CD4-positive, alpha-beta T cell treated with Interleukin-10 for 1 hour (primary cell): ENCODE data around the gene GPR160.
A peak's percentile ranks its signal among the peaks of the same experiment; 100 is the strongest.

Experiments
- DNase-seq: peaks from one replicate; pipeline ENCODE4 v3.0.0-alpha.2; 2020

GPR160 gene

DNA sequence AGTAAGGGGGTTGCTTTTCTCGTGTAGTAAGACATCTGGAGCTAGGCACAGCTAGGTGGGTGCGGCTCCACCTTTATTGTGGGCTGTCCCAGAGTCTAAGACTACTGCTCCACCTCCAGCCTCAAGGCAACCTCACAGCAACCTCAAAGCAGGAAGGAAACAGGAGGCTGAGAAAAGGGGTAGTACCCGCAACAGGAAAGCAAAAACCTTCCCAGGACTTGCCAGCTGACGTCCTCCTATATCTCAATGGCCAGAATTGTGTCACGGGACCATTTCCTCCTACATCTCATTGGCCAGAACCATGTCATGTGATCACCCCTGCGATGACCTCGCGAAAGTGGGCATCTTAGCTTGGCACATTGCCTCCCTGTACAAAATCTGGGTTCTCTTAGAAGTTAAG lies 4.3 kb upstream of the GPR160 start:
- peak; percentile 73 for DNase-seq

DNA sequence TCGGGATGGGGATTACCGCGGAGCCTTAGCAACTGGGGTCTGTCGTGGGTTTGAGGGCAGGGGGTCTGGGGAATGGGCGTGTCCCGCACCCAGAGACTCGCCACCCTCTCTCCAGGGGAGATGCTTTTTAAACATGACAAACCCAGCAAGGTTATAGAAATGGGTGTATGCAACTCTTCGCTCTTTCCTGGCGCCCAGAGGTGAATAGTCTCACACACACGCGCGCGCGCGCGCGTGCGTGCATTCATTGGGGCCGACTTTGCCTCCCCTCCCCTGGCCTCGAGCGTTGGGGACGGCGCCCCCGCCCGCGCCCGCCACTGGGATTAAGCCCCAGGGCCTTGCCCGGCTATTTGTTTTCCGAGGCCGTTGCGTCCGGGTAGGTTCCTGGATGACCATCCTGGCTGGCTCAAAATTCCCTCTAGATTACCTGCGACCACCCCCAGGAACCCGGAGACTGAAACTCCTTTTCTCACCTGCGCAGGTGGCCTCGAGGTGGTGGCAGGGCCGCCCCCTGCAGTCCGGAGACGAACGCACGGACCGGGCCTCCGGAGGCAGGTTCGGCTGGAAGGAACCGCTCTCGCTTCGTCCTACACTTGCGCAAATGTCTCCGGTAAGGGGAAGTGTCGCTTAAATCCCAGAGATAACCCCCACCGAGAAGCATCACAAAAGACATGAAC lies 777 bp downstream of the GPR160 start:
- peak; percentile 34 for DNase-seq

DNA sequence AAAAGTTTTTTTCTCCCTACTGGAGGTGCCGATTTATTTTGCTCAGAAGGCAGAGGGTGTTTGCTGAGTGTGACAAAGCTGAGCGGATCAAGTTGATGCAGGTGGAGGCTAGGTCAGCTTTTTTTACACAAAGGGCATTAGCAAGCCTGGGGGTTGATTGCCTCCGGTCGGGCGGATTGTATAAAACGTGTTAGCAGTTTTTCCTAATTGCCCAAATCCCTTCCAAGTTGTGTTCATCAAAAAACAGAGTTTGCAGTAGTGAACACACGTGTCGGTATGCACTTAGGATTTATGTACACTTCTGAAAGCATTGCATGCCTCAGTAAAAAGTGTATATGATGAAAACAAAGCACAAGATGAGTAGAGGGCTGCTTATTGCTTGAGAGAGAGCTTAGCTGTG lies 2.6 kb downstream of the GPR160 start:
- no peak for DNase-seq

DNA sequence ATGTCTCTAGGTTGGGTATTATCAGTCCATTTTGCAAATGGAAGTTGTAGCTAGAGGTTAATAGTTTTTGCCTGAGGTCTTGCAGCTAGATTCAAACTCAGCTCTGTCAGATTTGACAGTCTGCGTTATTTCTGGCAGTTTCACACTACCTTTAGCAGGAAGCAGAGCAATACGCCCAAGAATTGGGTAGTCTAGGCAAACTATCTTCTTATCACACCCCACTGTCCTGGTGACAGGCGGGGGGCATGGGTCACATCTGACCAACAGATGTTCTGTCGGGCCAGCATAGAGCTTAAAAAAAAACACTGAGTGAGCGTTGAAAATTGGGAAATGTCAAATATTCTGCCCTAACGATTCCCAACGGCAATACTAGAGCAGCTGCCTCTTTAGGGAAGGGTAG lies 5.7 kb downstream of the GPR160 start:
- no peak for DNase-seq

DNA sequence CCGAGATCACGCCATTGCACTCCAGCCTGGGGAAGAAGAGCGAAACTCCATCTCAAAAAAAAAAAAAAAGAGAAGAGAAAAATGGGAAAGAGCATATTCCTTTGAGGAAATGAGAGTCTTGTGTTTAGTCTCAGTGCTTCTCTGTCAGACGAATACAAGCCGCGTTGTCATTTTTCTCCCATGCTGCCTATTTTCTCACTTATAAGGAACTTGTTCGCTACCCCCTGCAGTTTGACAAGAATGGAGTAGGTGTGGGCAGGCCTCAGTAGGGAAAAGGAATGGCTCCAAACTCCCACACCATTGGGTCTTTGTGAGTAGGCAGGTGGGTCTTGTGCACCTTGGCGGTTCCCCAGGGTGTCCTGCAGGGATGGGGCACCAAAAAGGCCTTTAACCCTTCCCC lies 6.5 kb downstream of the GPR160 start:
- DNase-seq, result no peak

DNA sequence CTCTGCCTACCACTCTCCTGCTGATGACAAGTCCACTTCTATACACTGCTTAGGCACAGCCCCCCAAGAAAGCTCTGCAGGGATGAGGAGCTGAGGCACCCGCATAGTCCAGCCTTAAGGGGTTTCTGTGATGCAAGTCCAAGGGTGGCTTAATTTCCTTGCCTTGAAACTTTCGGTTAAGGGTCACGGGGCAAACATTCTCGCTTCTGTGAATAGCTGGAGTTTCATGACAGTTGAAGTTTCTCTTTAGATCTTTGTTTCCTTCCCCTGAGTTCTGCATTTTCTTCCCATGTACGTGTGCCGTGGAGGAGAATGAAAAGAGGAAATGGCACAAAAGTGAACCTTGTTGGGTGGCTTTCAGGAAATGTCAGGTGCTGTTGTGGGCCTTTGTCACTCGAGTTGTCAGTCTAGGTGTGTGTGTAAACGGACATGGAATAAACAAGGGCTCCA lies 7.0 kb downstream of the GPR160 start:
- DNase-seq, result peak; percentile 5

DNA sequence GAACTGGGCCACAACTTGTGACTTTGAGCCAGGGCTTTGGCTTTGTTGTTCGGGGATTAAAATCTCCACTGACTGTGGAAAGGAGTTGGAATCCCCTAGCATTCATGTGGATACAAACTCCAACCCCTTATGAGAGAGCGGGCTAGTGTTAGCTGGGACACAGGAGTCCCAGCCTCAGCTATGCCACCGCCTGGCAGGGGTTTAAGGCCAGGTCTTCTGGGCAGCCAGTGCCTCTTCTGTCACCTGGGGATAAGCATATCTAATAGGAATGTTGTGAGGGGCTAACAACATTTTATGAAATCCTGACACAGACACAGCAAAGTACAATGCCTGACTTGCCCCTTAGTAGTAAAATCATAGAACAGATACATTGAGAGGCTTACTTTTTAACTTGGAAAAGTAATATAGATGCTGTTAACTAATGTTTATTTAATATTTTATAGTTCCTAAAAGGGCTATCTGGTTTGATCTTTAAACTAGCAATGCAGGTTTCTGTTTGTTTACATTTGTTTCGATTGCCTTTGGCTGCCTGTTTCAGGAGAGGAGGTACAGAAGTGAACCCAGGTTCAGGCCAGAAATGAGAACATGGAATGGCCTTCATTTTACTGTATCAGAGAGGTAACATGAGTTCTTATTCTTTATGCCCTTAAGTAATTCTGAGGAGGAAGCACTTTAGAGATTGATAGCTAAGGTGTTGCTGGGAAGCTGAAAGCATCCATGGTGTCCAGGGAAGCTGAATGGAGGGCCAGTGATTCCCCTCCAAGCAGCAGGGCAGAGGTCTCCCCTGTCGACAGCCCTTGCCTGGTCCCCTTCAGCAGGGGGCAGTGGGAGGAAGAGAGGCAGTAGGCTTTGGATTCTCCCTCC lies 8.7 kb downstream of the GPR160 start:
- DNase-seq, result no peak

DNA sequence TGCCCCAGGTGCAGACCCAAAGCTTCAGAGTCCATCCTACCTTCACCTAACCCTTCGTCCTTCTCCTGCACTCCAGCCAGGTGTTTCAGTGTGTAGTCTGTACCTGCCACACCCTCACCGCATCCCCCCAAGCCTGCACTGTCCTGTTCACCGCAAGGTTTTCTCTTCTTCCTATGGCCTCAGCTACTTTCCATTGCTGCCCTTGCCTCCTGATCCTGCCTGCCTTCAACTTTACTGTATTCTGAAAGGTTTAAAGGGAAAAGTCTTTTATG lies 9.3 kb downstream of the GPR160 start:
- DNase-seq, result no peak

DNA sequence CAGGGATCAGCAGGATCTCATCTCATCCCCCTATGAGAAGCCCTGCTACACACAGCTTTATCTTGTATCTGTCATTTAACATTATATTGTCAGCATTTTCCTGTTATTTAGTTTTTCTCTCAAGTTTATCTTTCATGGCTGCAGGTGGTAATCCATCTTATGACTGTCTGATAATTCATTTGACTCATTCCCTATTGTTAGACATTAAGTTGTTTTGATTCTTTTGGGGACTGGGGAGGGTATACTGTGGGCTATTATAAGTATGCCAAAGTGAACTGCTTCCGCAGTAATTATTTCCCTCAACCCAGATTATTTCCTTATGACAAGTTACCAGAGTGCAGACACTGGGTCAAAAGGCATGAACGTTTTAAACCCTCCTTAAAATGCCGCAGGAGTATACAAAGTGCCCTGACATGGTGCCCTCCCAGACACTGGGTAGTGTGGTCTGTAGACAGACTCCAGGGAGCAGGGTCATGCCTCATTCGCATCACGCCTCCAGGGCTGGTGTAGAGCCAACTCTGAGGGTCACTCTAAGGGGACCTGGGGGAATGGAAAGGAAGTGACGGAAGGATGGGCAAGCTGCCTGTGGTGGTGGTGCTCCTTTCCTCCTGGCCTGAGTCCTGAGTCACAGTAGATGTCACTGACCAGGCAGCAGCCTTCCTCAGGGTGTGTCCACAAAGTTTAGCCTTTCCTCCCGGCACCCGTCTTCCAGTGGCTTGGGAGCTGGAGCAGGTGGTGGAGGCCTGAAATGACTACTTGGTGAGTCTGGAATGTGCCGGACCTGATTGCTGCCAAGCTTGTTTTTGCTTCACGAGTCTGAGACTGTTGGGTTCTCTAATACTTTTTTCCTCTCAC lies 11.6 kb downstream of the GPR160 start:
- DNase-seq, result no peak

DNA sequence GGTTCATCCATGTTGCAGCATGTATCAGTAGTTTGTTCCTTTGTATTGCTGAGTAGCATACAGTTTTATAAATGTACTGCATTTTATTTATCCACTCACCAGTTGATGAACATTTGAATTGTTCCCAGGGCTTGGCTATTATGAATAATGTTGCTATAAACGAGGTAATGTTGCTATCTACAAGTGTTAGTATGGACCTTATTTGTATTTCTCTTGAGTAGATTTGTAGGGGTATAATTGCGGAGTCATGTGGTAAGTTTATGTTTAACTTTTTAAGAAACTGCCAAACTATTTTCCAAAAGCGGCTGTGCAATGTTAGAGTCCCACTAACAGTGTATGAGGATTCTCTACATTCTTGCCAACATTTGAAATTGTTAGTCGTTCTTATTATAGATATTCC lies 13.0 kb downstream of the GPR160 start:
- DNase-seq, result no peak

DNA sequence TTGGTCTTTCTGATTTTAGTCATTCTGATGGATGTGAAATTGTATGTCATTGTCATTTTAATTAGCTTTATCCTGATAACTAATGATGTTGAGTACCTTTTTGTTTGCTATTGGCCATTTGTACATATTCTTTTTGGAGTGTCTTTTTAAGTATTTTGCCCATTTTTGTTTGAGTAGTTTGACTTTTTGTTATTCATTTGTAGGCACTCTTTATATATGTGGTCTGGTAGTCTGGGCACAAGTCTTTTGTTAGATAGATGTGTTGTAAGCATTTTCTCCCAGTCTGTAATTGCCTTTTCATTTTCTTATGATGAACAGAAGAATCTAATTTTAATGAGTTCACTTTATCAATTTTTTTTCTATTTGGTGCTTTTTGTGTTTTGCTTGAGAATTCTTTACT lies 14.6 kb downstream of the GPR160 start:
- DNase-seq, result no peak

DNA sequence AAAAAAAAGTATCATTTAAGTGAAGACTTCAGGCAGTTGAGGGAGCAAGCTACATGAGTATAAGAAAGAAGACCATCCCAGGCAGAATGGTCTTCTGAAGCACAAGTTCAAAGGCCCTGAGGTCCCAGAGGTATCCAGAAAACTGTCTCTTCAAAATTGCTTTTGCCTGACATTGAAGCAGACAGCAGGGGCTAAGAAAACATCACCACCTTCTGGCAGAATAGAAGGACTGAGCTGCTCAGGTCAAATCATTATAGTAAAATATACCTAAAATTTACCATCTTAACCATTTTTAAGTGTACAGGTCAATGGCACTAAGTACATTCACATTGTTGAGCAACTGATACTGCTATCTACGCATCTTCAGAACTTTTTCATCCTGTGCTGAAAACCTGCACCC lies 16.4 kb downstream of the GPR160 start:
- DNase-seq, result peak; percentile 29

DNA sequence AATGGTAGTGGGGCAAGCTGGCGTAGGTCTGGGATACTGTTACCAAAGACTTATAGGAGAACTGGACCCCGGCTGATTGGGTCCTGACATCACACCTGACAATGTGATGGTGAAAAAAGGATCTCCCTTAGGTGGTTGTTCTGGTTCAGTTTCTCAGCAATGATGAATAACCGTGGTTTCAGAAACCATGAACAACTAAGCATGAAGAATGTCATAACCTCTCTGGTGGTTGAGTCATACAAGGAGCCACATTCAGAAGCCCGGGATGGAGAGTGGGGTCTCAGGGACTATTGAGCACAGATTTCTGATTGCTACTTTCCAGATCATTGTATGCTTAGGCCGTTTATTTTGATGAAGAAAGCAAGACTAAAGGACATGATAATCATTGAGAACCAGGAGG lies 17.4 kb downstream of the GPR160 start:
- no peak for DNase-seq

DNA sequence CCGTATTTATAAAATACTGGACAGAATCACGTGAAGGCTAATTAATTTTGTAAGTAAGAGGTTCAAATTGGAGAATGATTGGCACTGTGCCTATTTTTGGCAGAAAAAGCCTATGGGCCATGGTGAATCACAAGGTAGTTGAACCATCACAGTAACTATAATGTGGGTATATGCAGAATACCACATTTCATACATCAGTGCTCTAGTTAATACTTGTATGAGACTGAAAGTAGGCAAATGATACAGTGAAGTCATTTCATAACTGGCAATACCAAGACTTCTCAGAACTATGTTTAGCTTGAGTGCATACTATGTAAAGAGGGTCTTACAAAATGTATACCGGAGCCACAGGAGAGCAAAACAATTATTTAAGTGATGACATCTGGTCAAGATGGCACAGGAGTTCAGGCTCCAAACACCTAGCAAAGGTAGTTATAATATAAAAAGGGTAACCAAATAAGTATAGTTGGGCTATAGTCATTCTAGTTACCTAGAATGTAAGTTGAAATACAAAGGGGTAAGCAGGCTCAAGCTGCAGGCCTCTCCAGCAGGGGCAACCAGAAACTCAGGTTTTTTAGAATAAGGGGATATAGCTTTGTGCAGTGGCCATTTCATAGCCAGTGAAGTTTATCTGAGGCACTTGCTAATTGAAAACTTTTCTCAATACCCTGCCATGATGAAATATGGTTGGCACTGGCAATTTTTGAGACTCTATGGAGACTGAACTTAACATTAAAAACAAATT lies 19.1 kb downstream of the GPR160 start:
- DNase-seq, result no peak

DNA sequence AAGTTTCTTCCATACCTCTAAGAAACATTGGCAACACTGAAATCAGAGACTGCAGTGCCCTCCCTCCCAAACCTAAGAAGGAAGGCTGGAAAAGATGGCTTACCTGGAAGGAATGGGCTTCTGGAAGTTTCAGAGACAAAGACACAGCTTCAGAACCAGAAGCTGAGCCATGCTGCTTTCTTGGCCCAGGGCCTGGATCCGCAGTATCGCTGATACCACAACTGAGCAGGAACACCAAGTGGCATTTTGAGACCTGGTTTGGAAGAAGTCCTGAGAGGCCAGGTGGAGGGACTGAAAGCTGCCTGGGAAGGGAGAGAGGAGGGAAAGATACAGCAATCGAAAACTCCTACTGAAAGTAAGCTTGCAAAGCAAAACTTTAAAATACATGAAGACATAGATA lies 19.8 kb downstream of the GPR160 start:
- DNase-seq, result no peak

DNA sequence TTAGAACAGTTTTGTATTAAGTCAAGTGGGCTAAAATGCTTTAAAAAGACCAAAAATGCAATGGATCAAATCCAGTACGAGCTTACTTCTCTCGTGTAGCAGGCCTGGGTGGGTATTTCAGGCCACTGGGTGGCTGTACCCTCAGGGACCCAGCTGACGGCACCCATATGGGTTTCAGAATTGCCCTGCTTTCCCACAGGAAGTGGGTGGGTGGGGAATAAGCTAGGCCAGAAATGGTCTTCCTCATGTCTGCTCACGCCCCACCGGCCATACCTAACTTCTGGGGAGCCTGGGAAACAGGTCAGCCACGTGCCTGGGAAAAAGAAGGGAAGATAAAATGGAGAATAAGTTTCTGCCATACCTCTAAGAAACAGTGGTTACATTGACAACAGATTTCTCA lies 20.3 kb downstream of the GPR160 start:
- no peak for DNase-seq

DNA sequence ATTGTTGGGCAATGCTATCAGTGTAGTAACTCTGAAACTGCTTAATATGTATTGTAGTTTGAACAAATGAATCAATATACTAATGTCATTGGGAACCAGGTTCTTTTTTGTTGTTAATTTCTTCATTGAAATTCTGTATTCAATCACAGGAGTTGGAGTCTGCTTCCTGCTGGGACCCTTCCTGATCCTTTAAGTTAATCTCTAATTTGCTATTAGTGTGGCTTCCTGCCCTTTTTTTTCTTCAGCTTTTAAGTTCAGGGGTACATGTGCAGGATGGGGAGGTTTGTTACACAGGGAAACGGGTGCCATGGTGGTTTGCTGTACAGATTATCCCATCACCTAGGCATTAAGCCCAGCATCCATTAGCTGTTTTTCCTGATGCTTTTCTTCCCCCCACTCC lies 21.7 kb downstream of the GPR160 start:
- no peak for DNase-seq

DNA sequence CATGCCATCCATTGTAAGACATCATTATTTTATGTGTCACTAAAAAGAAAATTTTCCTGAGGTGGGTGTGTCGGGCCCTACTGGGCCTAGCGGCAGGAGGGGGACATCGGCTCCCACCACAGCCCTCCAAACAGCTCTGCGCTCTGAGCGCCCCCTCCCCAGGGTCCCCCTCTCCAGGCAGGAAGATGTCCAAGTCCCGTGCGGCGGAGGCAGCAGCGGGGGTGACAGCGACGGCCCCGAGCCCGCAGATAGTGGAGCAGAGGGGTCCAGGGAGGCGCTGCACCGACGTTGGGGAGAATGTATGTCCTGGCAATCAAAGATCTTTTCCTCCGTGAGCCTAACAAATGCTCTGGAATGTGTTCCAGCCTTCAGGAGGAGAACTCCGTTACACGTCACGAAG lies 24.3 kb downstream of the GPR160 start:
- DNase-seq, result no peak

DNA sequence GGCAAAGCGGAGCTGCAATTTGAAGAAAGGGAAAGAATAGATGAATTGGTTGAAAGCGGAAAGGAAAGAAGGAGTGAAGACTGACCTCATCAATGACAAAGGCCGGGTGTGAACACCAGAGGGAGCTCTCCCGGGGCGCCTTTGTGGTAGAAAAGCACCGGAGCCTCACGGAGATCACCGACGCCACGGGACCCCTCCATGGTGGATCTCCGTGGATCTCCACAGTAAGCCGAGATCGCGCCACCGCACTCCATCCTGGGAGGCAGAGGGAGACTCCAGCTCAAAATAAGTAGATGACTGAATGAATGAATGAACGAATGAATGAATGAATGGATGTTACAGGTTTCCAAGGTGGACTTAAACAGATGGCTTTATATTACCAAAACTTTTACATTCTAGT lies 25.0 kb downstream of the GPR160 start:
- no peak for DNase-seq

DNA sequence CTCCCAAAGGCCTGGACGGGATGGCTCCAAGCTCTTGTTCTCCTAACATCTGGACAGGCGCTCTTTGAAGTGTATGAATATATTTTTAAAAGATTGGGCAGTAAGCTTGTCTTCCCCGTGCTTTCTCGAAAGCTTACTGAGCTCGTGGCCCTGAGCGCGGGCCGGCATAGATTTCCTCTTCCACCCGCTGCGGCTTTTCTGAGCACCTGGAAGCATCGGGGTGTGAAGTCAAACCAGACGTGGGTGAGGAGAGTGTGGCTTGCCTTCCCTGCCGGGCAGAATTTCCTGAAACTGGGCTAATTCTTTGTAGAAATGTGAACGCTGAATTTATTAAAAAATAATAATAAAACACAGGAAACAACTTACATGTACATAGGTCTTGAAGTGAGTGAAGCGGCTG lies 25.9 kb downstream of the GPR160 start:
- DNase-seq, result no peak

DNA sequence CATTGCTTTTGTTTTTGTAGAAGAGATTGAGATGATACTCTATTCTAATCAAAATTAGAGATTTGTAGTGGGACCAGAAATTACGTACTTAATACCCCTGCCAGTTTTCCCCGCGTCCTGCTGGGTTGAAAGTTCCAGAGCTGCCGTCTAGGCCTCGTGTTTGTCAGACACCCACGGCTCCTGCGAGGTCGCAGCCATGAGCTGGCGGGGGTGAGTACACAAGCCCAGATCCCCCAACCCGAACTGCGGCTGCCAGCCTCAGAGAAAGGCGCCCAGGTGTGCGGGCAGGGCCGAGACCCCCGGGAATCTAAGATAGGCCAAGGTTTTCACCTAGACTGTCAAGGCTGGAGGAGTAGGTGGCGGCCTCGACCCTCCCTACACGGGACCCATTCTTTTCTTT lies 26.3 kb downstream of the GPR160 start:
- no peak for DNase-seq

DNA sequence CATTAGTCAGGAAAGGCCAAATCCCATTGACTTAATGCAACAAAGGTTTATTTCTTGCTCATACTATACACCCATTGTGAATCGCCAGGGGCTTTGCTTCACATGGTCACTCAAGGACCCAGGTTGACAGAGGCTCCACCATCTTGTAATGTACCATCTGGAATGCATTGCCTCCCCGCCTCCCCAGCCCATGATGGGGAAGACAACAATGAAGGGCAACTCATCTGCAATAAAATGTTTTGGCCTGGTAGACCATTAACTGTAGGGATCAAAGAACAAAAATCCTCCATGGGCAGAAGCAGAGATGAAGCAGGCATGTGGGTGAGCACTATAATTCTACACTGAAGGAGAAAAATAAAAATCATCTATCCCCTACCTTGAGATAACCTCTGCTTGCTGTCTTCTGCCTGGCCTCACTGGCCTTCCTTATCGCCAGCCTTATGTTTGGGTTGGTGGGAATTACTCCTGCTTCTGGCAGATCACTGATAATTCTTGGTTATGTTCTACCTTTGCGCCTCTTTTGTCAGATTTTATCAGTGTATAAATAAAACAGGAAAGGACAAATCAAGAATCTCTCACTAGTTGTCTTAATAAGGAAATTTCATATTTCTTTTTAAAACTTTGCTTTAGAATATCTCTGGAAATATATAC lies 37.8 kb downstream of the GPR160 start:
- no peak for DNase-seq
